ENCODE data around the gene NDUFA8. TPM values are rescaled to one million over a fixed set of nuclear protein-coding genes. Genes with fewer than 3 reads are reported as not detected.

The NDUFA8 gene
- total RNA-seq, 1 donor from 2014 or later: 32.4 TPM

GRCh38 chr9:122192261-122192875 lies 32.8 kb upstream of the NDUFA8 start:
- no peaks in the 10 kb centered on the region for H3K9me3 ChIP-seq
- no peaks in the 10 kb centered on the region for H3K27me3 ChIP-seq
- H3K36me3 ChIP-seq: no peaks in the 10 kb centered on the region
- H3K4me1 ChIP-seq: no peaks in the 10 kb centered on the region
- no peak for DNase-seq (ENCODE audit: extremely low spot score in 2 of 2)
- no peak for TF ChIP-seq CTCF (IDR thresholded peaks at IDR 0.05)
- TF ChIP-seq POLR2AphosphoS5 (IDR thresholded peaks at IDR 0.05; ENCODE audit: insufficient read depth in 1 of 2, low read depth in 1 of 2): no peak
- TF ChIP-seq POLR2A (IDR thresholded peaks at IDR 0.05): no peak
- intact Hi-C loops (cut with DNase I): no loop called here
- H3K27ac ChIP-seq: no peak overlapping the region
- no peak overlapping the region for H3K4me3 ChIP-seq

DNA sequence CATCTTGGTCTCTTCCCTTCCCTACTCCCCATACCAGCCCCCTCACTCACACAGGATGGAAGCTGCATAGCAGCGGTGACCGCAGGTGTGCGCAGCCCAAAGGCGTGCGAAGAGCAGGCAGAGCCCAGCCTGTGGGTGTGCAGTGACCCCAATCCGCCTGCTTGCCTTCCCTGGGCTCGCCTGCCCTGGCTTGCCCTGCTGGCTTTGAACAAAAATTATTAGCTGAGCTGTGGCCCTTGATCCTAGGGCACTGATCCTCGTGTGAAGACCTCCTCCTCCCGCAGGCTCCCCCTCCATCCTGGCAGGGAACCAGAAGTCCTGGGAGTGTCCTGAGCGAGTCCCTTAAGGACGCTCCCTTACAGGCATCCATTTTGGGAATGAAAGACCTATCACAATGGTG lies 32.0 kb upstream of the NDUFA8 start:
- H3K27me3 ChIP-seq: no peaks in the 10 kb centered on the region
- no peak for DNase-seq (ENCODE audit: extremely low spot score in 2 of 2)
- intact Hi-C loops (cut with DNase I): no loop called here
- no peaks in the 10 kb centered on the region for H3K36me3 ChIP-seq
- H3K4me3 ChIP-seq: no peak overlapping the region
- no peaks in the 10 kb centered on the region for H3K4me1 ChIP-seq
- no peaks in the 10 kb centered on the region for H3K9me3 ChIP-seq
- no peak overlapping the region for H3K27ac ChIP-seq
- TF ChIP-seq POLR2AphosphoS5 (IDR thresholded peaks at IDR 0.05; ENCODE audit: insufficient read depth in 1 of 2, low read depth in 1 of 2) (no peak), POLR2A (IDR thresholded peaks at IDR 0.05) (no peak), CTCF (IDR thresholded peaks at IDR 0.05) (no peak)

DNA sequence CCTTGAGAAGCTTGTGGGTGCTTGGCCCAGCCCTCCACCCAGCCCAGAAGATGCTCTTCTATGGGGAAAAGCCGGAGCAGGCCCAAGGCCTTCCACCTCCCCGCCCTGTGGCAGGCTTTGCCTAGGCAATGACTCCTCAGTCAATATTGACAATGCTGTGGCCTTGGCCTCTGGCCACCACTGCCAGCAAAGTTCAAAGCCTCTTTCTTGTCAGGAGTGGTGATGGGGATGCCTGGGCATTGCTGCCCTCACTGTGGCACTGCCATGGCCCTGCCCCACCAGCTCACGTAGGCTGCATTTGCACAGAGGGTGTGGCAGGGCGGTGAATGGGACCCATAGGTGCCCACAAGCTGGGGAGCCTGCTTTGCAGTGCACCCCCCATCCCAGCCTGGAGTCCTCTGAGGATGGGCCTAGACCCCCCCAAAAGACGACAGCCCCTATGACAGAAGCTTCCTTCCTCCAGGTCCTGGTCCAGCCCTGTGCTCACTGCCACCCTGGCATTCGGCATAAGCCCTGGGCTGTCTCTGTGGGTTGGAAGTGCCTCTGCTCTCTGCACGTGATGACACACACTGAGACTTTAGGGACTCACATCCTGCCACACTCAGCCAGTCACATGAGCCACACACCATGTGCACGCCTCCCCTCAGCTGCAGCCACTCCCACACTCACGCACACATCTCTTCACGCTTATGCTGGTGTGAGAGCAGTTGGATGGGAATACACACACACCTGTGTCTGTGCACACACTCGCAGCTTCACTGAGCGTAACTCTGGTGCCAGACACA lies 31.2 kb upstream of the NDUFA8 start:
- no peaks in the 10 kb centered on the region for H3K9me3 ChIP-seq
- H3K27me3 ChIP-seq: no peaks in the 10 kb centered on the region
- H3K36me3 ChIP-seq: no peaks in the 10 kb centered on the region
- intact Hi-C loops (cut with DNase I): no loop called here
- no peak overlapping the region for H3K4me3 ChIP-seq
- no peak for DNase-seq (ENCODE audit: extremely low spot score in 2 of 2)
- TF ChIP-seq CTCF (IDR thresholded peaks at IDR 0.05) (no peak), POLR2A (IDR thresholded peaks at IDR 0.05) (no peak), POLR2AphosphoS5 (IDR thresholded peaks at IDR 0.05; ENCODE audit: insufficient read depth in 1 of 2, low read depth in 1 of 2) (no peak)
- no peak overlapping the region for H3K27ac ChIP-seq
- no peaks in the 10 kb centered on the region for H3K4me1 ChIP-seq

GRCh38 chr9:122188369-122188768 lies 28.8 kb upstream of the NDUFA8 start:
- Histone ChIP-seq H3K27ac (no peak overlapping the region), H3K36me3 (no peaks in the 10 kb centered on the region), H3K4me3 (no peak overlapping the region), H3K9me3 (no peaks in the 10 kb centered on the region), H3K4me1 (no peaks in the 10 kb centered on the region), H3K27me3 (no peaks in the 10 kb centered on the region)
- DNase-seq (ENCODE audit: extremely low spot score in 2 of 2): no peak
- intact Hi-C loops (cut with DNase I): no loop called here
- TF ChIP-seq POLR2AphosphoS5 (IDR thresholded peaks at IDR 0.05; ENCODE audit: insufficient read depth in 1 of 2, low read depth in 1 of 2) (no peak), CTCF (IDR thresholded peaks at IDR 0.05) (no peak), POLR2A (IDR thresholded peaks at IDR 0.05) (no peak)

Measured in vagina (tissue), 2 donors.